ENCODE results near the gene CDK14.
"Not testable (repeated sequence)": the region's sequence is repeated elsewhere in the genome, so short reads cannot be mapped to it uniquely, and the experiment has no call there.

Gene CDK14

GRCh38 chr7:90792301-90792700 lies 196.2 kb downstream of the CDK14 start:
- no peak for DNase-seq (ENCODE audit: low read depth)

DNA sequence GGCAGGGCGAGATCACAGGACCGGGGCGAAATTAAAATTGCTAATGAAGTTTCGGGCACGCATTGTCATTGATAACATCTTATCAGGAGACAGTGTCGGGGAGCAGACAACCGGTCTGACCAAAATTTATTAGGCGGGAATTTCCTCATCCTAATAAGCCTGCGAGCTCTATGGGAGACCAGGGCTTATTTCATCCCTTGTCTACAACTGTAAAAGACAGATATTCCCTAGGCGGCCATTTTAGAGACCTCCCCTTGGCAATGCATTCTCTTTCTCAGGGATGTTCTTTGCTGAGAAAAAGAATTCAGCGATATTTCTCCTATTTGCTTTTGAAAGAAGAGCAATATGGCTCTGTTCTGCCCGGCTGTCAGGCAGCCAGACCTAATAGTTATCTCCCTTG lies 198.1 kb downstream of the CDK14 start:
- not testable (repeated sequence) for DNase-seq (ENCODE audit: low read depth)

GRCh38 chr7:90797596-90797995 lies 201.5 kb downstream of the CDK14 start:
- peak; percentile 12 for DNase-seq (ENCODE audit: low read depth)

GRCh38 chr7:90804370-90804769 lies 208.2 kb downstream of the CDK14 start:
- peak; percentile 61 for DNase-seq (ENCODE audit: low read depth)

DNA sequence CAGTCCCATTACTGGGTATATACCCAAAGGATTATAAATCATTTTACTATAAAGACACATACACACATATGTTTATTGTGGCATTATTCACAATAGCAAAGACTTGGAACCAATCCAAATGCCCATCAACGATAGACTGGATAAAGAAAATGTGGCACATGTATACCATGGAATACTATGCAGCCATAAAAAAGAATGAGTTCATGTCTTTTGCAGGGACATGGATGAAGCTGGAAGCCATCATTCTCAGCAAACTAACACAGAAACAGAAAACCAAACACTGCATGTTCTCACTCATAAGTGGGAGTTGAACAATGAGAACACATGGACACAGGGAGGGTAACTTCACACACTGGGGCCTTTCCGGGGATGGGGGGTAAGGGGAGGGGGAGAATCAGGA lies 219.4 kb downstream of the CDK14 start:
- DNase-seq (ENCODE audit: low read depth): not testable (repeated sequence)

- DNase-seq (ENCODE audit: low read depth): peak; percentile 99
These were observed 220.5 kb downstream of the CDK14 start for GRCh38 chr7:90816511-90817142.

GRCh38 chr7:90817151-90817550 lies 221.0 kb downstream of the CDK14 start:
- no peak for DNase-seq (ENCODE audit: low read depth)

DNA sequence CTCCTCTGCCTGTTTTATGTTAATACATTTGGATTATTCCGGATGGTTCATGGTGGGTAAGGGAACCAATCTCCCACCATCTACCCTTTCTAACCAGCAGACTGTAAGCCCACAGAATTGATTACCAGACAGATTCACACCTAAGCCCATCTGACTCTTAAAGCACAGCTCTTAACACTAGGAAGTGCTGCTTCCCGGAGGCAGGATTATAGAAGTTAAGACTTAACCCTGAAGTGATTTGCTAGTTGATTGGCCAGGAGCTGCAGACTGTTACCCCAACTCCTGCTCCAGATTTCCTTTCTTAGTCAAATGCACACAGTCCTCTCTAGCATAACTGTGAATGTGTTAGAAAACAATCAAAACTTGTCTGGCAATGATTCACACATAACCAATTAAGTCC lies 221.7 kb downstream of the CDK14 start:
- DNase-seq (ENCODE audit: low read depth): no peak

DNA sequence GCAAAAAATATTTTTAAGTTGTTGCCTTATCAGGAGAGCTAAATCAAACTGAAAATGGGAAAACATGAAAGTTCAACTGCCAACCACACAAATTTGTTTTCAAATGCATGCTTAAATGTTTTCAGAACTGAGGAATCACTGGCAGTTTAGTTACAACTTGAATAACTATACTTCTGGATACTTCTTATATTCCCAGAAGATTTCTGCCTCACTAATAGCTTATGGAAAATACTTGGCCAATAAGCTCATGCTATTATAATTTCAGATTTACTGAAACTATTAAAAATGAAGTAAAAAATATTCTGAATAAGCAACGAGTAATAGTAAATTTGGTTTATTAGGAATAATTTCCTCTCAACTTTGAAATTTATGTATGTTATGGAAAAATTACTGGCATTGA lies 222.2 kb downstream of the CDK14 start:
- DNase-seq (ENCODE audit: low read depth): no peak

DNA sequence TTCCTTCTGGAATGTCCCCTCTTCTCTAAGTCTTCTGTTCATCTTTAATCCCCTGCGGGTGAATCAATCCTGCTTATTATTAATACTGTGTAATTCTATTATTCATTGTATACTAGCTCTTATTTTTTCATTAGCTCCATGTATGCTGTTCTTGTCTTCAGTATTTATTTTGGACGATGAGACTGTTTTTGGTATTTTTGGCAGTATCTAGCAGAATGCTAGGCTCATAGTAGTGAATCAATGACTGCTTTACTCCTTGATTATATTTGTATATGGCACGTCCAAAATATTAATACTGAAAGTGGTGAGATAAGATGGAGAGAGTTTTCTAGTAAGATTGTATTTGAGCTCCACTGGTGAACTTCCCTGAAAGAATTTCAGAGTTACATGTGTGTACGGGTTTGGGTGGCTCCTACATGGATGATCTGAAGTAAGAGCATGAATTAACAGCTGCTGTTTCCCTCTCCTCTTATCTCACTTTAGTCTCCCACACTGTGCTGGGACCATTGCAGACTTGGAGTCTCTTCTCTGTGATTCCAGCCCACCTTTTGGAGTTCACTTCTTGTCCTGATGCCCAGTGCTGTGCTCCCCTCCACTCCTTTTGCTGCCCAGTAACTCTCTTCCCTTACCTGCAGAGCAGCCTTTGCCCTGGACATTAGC lies 226.0 kb downstream of the CDK14 start:
- no peak for DNase-seq (ENCODE audit: low read depth)

GRCh38 chr7:90824386-90825307 lies 228.5 kb downstream of the CDK14 start:
- peak; percentile 94 for DNase-seq (ENCODE audit: low read depth)

GRCh38 chr7:90825779-90826178 lies 229.7 kb downstream of the CDK14 start:
- DNase-seq (ENCODE audit: low read depth): peak; percentile 83

DNA sequence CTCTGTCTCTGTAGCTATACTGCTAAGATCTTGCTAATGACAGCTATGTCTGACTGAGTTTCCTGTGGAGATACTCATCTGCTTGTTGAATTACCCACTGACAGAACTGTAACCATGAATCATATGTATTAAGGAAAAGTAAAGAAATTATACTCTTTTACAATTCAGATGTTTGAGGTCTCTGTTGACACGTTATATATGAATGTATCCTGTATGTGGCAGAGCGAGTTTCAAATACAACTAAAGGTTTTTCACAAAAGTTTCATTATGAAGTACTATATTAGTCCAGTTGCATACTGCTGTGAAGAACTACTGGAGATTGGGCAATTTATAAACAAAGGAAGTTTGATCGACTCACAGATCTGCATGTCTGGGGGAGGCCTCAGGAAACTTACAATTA lies 232.5 kb downstream of the CDK14 start:
- DNase-seq (ENCODE audit: low read depth): peak; percentile 49

GRCh38 chr7:90830308-90830707 lies 234.2 kb downstream of the CDK14 start:
- DNase-seq (ENCODE audit: low read depth): no peak

GRCh38 chr7:90832726-90833125 lies 236.6 kb downstream of the CDK14 start:
- DNase-seq (ENCODE audit: low read depth): no peak

DNA sequence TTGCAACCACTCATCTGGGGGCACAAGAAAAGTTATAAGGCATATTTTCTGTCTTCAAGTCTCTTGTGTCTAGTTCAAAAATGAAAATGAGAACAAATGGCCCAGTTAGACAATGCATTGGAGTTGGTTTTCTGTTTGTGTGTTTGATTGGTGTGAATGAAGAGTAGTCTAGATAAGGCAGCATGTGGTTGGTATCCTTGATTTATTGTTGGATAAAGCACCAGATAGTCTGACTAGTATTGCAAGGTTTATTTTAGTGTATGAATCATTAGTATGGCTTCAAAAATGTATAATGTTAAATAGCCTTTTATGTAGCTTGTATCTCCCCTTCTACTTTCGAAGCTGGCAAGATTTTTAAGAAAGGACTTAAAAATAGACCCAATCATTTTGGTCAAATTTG lies 237.3 kb downstream of the CDK14 start:
- peak; percentile 36 for DNase-seq (ENCODE audit: low read depth)

- no peak for DNase-seq (ENCODE audit: low read depth)
These were observed 238.7 kb downstream of the CDK14 start for GRCh38 chr7:90834771-90835170.

GRCh38 chr7:90835861-90836260 lies 239.7 kb downstream of the CDK14 start:
- no peak for DNase-seq (ENCODE audit: low read depth)

DNA sequence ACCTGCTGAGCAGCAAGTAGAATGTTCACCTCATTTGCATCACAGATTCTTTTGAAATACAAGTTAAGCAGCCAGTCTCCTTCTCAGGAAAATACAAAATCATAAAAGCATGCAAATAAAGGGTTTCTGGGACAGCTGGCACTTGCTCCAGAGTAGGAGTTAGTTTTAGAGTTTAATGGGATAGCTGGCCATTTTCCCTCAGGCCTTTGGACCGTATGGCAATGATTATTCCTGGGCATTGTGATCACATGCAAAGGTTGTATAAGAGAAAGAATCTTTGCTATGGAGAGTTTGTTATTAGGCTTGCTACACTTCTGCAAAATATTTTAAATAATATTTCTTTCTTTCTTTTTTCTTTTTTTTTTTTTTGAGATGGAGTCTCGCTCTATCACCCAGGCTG lies 240.8 kb downstream of the CDK14 start:
- DNase-seq (ENCODE audit: low read depth): no peak

GRCh38 chr7:90838799-90839198 lies 242.7 kb downstream of the CDK14 start:
- DNase-seq (ENCODE audit: low read depth): no peak

DNA sequence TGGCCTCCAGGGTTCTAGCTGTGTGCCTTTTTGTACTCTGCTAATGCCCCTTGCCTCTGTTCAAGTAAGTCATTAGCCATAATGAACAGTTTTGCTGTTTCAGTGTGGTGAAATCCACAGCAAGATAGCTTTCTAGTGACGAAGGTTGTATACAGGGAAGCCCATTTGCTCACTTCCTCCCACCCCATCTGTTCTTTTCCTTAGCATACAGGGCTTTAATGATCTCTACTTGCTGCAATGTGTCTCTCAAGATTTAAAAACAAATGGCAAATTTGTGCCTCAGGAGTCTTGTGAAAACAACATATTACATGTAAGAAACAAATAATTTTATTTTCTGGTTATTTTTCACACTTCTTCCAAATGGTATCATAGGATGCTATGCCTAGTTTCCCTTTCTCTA lies 243.2 kb downstream of the CDK14 start:
- DNase-seq (ENCODE audit: low read depth): no peak

- no peak for DNase-seq (ENCODE audit: low read depth)
These were observed 243.7 kb downstream of the CDK14 start for GRCh38 chr7:90839727-90840291.

All from iris pigment epithelial cell (primary cell).